ENCODE data around the gene KATNB1. TPM values are rescaled to one million over a fixed set of nuclear protein-coding genes. Genes with fewer than 3 reads are reported as not detected.

Gene KATNB1
- polyA plus RNA-seq, 1 of the 3 experiments (the other 2 are of a cell fraction): 43.7 TPM

GRCh38 chr16:57799600-57800199 lies 64.1 kb downstream of the KATNB1 start (continued):
- TF ChIP-seq, protein P1, sequence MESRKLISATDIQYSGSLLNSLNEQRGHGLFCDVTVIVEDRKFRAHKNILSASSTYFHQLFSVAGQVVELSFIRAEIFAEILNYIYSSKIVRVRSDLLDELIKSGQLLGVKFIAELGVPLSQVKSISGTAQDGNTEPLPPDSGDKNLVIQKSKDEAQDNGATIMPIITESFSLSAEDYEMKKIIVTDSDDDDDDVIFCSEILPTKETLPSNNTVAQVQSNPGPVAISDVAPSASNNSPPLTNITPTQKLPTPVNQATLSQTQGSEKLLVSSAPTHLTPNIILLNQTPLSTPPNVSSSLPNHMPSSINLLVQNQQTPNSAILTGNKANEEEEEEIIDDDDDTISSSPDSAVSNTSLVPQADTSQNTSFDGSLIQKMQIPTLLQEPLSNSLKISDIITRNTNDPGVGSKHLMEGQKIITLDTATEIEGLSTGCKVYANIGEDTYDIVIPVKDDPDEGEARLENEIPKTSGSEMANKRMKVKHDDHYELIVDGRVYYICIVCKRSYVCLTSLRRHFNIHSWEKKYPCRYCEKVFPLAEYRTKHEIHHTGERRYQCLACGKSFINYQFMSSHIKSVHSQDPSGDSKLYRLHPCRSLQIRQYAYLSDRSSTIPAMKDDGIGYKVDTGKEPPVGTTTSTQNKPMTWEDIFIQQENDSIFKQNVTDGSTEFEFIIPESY (IDR thresholded peaks at IDR 0.05; ENCODE audit: borderline replicate concordance, low read depth): no peak
- TF ChIP-seq TCF12 (IDR thresholded peaks at IDR 0.05) (no peak), RAD21 (IDR thresholded peaks at IDR 0.05; ENCODE audit: low read length) (no peak), IRF3 (IDR thresholded peaks at IDR 0.05; ENCODE audit: low read depth, low read length) (no peak)

- Histone ChIP-seq H3F3A (replicated peaks; ENCODE audit: insufficient read depth) (peaks cover 3% of the 10 kb centered on the region), H3K36me3 (replicated peaks in 1 of 2; ENCODE audit: control insufficient read depth in 1 of 2, insufficient read depth in 2 of 2, low read length in 1 of 2) (peaks cover 10 to 15% of the 10 kb centered on the region in 2 experiments), H3K79me2 (ENCODE audit: insufficient read depth) (peaks cover 66% of the 10 kb centered on the region), H3K9ac (peak overlapping the region; percentile 97), H2AFZ (ENCODE audit: low read depth) (no peak overlapping the region), H3K4me3 (ENCODE audit: low read depth in 2 of 2, low read length in 1 of 2) (peak overlapping the region; percentile 62 to 86; a peak in 3 of 4 replicates), H3K9me2 (no peaks in the 10 kb centered on the region), H4K20me1 (ENCODE audit: insufficient read depth) (peaks cover 47% of the 10 kb centered on the region), H3K27ac (ENCODE audit: low read depth in 2 of 2, low read length in 1 of 2) (peak overlapping the region in 1 of 2 experiments; percentile 85; a peak in 2 of 4 replicates), H3K4me1 (ENCODE audit: control insufficient read depth in 1 of 2, insufficient read depth in 2 of 2, low read depth in 1 of 2, low read length in 1 of 2) (peaks cover 29% of the 10 kb centered on the region in 2 experiments; a peak in 2 of 4 replicates), H3K27me3 (ENCODE audit: insufficient read depth) (no peaks in the 10 kb centered on the region), H3K9me3 (no peaks in the 10 kb centered on the region), H3K4me2 (peak overlapping the region; percentile 76)
- 70% methylated on average over 12 of the region's 12 CpGs for WGBS (ENCODE audit: low lambda C conversion rate)
- ChIA-PET CTCF (interaction anchor here (0.5 to 2.1 kb wide), 6 partner anchors 13 to 384 kb away, joined by 3 to 8 read pairs (median 4); no protein-coding TSS in a partner anchor), POLR2A (no interaction called here)
- TF ChIP-seq MXI1 (IDR thresholded peaks at IDR 0.05; ENCODE audit: low read depth, low read length): no peak
- no peak for TF ChIP-seq TEAD4 (IDR thresholded peaks at IDR 0.05; ENCODE audit: borderline replicate concordance, insufficient read depth)
- TF ChIP-seq RXRA (IDR thresholded peaks at IDR 0.05; ENCODE audit: borderline replicate concordance, low read depth): no peak
- TF ChIP-seq, protein P2, sequence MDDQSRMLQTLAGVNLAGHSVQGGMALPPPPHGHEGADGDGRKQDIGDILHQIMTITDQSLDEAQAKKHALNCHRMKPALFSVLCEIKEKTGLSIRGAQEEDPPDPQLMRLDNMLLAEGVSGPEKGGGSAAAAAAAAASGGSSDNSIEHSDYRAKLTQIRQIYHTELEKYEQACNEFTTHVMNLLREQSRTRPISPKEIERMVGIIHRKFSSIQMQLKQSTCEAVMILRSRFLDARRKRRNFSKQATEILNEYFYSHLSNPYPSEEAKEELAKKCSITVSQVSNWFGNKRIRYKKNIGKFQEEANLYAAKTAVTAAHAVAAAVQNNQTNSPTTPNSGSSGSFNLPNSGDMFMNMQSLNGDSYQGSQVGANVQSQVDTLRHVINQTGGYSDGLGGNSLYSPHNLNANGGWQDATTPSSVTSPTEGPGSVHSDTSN (IDR thresholded peaks at IDR 0.05): no peak
- TF ChIP-seq RFX5 (IDR thresholded peaks at IDR 0.05; ENCODE audit: low read length): no peak
- no peak for TF ChIP-seq FOXJ3 (CRISPR knock-in tag; IDR thresholded peaks at IDR 0.05)
- no peak for TF ChIP-seq CHD2 (IDR thresholded peaks at IDR 0.05; ENCODE audit: low read length, partially characterized antibody)
- TF ChIP-seq, protein P3, sequence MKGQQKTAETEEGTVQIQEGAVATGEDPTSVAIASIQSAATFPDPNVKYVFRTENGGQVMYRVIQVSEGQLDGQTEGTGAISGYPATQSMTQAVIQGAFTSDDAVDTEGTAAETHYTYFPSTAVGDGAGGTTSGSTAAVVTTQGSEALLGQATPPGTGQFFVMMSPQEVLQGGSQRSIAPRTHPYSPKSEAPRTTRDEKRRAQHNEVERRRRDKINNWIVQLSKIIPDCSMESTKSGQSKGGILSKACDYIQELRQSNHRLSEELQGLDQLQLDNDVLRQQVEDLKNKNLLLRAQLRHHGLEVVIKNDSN (IDR thresholded peaks at IDR 0.05; ENCODE audit: borderline replicate concordance, low read depth): no peak
- TF ChIP-seq SIN3A (IDR thresholded peaks at IDR 0.05; ENCODE audit: borderline replicate concordance, low read depth, low read length): no peak
- no peak for TF ChIP-seq RAD21 (IDR thresholded peaks at IDR 0.05; ENCODE audit: low read length)
- no peak for TF ChIP-seq POLR2AphosphoS5 (IDR thresholded peaks at IDR 0.05; ENCODE audit: low read depth, low read length)
- TF ChIP-seq, protein P4, sequence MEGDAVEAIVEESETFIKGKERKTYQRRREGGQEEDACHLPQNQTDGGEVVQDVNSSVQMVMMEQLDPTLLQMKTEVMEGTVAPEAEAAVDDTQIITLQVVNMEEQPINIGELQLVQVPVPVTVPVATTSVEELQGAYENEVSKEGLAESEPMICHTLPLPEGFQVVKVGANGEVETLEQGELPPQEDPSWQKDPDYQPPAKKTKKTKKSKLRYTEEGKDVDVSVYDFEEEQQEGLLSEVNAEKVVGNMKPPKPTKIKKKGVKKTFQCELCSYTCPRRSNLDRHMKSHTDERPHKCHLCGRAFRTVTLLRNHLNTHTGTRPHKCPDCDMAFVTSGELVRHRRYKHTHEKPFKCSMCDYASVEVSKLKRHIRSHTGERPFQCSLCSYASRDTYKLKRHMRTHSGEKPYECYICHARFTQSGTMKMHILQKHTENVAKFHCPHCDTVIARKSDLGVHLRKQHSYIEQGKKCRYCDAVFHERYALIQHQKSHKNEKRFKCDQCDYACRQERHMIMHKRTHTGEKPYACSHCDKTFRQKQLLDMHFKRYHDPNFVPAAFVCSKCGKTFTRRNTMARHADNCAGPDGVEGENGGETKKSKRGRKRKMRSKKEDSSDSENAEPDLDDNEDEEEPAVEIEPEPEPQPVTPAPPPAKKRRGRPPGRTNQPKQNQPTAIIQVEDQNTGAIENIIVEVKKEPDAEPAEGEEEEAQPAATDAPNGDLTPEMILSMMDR (IDR thresholded peaks at IDR 0.05): no peak
- TF ChIP-seq, protein P1 (IDR thresholded peaks at IDR 0.05; ENCODE audit: borderline replicate concordance, low read depth): no peak
- no peak for TF ChIP-seq FOXM1 (IDR thresholded peaks at IDR 0.05; ENCODE audit: low read depth)
- TF ChIP-seq, protein P5, sequence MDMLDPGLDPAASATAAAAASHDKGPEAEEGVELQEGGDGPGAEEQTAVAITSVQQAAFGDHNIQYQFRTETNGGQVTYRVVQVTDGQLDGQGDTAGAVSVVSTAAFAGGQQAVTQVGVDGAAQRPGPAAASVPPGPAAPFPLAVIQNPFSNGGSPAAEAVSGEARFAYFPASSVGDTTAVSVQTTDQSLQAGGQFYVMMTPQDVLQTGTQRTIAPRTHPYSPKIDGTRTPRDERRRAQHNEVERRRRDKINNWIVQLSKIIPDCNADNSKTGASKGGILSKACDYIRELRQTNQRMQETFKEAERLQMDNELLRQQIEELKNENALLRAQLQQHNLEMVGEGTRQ (IDR thresholded peaks at IDR 0.05; ENCODE audit: borderline replicate concordance, low read depth, low read length): no peak
- peak; percentile 8 for DNase-seq
These were observed 64.9 kb downstream of the KATNB1 start for GRCh38 chr16:57800200-57801097.
